ENCODE data around the gene ERGIC3. TPM values are rescaled to one million over a fixed set of nuclear protein-coding genes. Genes with fewer than 3 reads are reported as not detected.

The ERGIC3 gene
- total and polyA plus RNA-seq, 2 of the 4 experiments (the other 2 are of a cell fraction): 434 to 438 TPM

DNA sequence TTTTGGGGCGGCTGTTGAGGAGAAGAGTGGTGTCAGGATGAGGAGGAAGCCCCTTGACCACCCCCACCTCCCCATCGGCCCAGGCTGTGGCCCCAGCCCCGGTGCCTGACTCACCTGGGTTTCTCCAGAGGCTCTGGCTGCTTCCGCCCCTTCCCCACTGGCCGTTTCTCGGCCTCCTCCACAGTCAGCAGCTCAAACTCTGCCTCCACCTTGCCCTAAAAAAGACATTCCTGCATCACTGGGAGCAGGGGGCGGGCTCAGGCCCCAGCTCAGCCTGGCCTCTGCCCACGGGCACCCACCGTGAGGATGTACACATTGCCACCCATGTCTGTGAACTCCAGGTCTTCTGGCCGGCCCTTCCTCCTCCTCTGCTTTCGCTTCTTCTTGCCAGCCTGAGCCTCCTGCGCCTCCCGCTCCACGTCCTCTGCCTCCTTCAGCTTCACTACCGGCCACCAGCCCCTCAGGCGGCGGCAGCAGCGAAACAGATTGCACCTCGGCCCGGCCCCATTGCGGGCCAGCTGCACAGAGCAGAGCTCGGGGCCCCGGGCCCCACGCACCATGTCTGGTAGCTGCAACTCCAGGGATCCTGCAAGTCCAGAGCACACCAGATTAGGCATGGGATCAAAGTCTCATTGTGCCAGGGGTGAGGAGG lies 17.3 kb downstream of the ERGIC3 start:
- H2BK15ac ChIP-seq (ENCODE audit: low read depth, low read length): no peak overlapping the region
- no peak overlapping the region for H2AK5ac ChIP-seq (ENCODE audit: low read depth, low read length)
- no peak overlapping the region for H3K14ac ChIP-seq (replicated peaks; ENCODE audit: low read depth, low read length)
- no peak overlapping the region for H3K9ac ChIP-seq (ENCODE audit: low read depth, low read length)
- H4K20me1 ChIP-seq (ENCODE audit: insufficient read depth, low read length): peaks cover 5% of the 10 kb centered on the region; the same call in 1 of the 2 replicates
- H4K91ac ChIP-seq (ENCODE audit: insufficient read depth, low read depth, low read length): no peak overlapping the region
- no peak overlapping the region for H2AK9ac ChIP-seq (replicated peaks; ENCODE audit: low read depth, low read length, poor library complexity)
- ChIA-PET CTCF (no interaction called here), POLR2A (ENCODE audit: unreplicated experiment) (no interaction called here)
- peaks cover 48% of the 10 kb centered on the region for H3K36me3 ChIP-seq (ENCODE audit: control insufficient read depth, insufficient read depth, low read length)
- H3K56ac ChIP-seq (ENCODE audit: extremely low read depth, insufficient read depth, low read length): no peak overlapping the region
- no peak overlapping the region for H3K4ac ChIP-seq (ENCODE audit: low read depth, low read length)
- in situ Hi-C loops (cut with MboI; ENCODE audit: low sequenced_read_pairs): no loop called here
- BruUV-seq (replicated peaks): no TSS peak
- H3K9me3 ChIP-seq (ENCODE audit: control insufficient read depth, insufficient read depth, low read length): no peaks in the 10 kb centered on the region
- no peak overlapping the region for H3K27ac ChIP-seq (ENCODE audit: insufficient read depth, low read length)
- no peak overlapping the region for H2BK20ac ChIP-seq (ENCODE audit: low read depth, low read length)
- intact Hi-C loops (cut with micrococcal nuclease): no loop called here
- H2AFZ ChIP-seq (replicated peaks; ENCODE audit: low read length, poor library complexity): no peak overlapping the region
- no peak overlapping the region for H4K8ac ChIP-seq (ENCODE audit: low read depth in 2 of 2, low read length in 2 of 2)
- H2BK120ac ChIP-seq (ENCODE audit: low read depth, low read length): no peak overlapping the region
- H3K9me1 ChIP-seq (ENCODE audit: insufficient read depth, low read length): peaks cover 5% of the 10 kb centered on the region; the same call in 1 of the 2 replicates
- no peak overlapping the region for H3K23ac ChIP-seq (ENCODE audit: low read depth, low read length)
- DNase-seq (no peak), ATAC-seq (ENCODE audit: low read depth) (no peak)
- H2BK5ac ChIP-seq (ENCODE audit: low read depth, low read length, poor library complexity, severe bottlenecking): no peak overlapping the region
- no peak overlapping the region for H3K18ac ChIP-seq (ENCODE audit: low read depth, low read length)
- H3K27me3 ChIP-seq (ENCODE audit: control insufficient read depth, insufficient read depth, low read length): no peaks in the 10 kb centered on the region
- no peak overlapping the region for H4K5ac ChIP-seq (ENCODE audit: low read depth, low read length)
- no peak overlapping the region for H3K4me2 ChIP-seq (ENCODE audit: low read depth, low read length)
- no peaks in the 10 kb centered on the region; a peak in 1 of 4 replicates for H3K79me1 ChIP-seq (ENCODE audit: low read depth in 1 of 2, low read length in 2 of 2)
- H3K4me1 ChIP-seq (ENCODE audit: control insufficient read depth, insufficient read depth, low read length): peaks cover 2% of the 10 kb centered on the region
- no peak for TF ChIP-seq FOS (IDR thresholded peaks at IDR 0.05; ENCODE audit: low read depth, low read length)
- TF ChIP-seq RFX5 (IDR thresholded peaks at IDR 0.05; ENCODE audit: low read depth, low read length): no peak
- TF ChIP-seq NFE2L2 (IDR thresholded peaks at IDR 0.05; ENCODE audit: low read depth, low read length): no peak
- TF ChIP-seq MXI1 (IDR thresholded peaks at IDR 0.05; ENCODE audit: borderline replicate concordance, low read depth, low read length): no peak
- TF ChIP-seq MAFK (IDR thresholded peaks at IDR 0.05; ENCODE audit: low read depth, low read length): no peak
- no peak for TF ChIP-seq BHLHE40 (IDR thresholded peaks at IDR 0.05; ENCODE audit: low read depth, low read length)
- no peak for TF ChIP-seq POLR2A (IDR thresholded peaks at IDR 0.05; ENCODE audit: low read depth, low read length)
- TF ChIP-seq, protein P1, sequence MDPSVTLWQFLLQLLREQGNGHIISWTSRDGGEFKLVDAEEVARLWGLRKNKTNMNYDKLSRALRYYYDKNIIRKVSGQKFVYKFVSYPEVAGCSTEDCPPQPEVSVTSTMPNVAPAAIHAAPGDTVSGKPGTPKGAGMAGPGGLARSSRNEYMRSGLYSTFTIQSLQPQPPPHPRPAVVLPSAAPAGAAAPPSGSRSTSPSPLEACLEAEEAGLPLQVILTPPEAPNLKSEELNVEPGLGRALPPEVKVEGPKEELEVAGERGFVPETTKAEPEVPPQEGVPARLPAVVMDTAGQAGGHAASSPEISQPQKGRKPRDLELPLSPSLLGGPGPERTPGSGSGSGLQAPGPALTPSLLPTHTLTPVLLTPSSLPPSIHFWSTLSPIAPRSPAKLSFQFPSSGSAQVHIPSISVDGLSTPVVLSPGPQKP (IDR thresholded peaks at IDR 0.05; ENCODE audit: borderline replicate concordance, low read depth, low read length): no peak
- TF ChIP-seq CTCF (conservative IDR thresholded peaks at IDR 0.05; ENCODE audit: low read depth, low read length): no peak
- no peak for TF ChIP-seq CHD1 (IDR thresholded peaks at IDR 0.05; ENCODE audit: low read depth, low read length)
- TF ChIP-seq CEBPB (IDR thresholded peaks at IDR 0.05; ENCODE audit: low read depth, low read length): no peak
- TF ChIP-seq, protein P2, sequence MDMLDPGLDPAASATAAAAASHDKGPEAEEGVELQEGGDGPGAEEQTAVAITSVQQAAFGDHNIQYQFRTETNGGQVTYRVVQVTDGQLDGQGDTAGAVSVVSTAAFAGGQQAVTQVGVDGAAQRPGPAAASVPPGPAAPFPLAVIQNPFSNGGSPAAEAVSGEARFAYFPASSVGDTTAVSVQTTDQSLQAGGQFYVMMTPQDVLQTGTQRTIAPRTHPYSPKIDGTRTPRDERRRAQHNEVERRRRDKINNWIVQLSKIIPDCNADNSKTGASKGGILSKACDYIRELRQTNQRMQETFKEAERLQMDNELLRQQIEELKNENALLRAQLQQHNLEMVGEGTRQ (IDR thresholded peaks at IDR 0.05; ENCODE audit: low read depth, low read length): no peak
- dilution Hi-C loops (cut with HindIII; ENCODE audit: low sequenced_read_pairs, unreplicated experiment): no loop called here
- H3K4me3 ChIP-seq (ENCODE audit: insufficient read depth, low read depth, low read length): no peak overlapping the region
- 91% methylated on average over 9 of the region's 24 CpGs; no CpG with 5 or more reads in 1 of the 2 experiments for WGBS, 2 experiments (ENCODE audit: extremely low coverage in 2 of 2, insufficient read length in 1 of 2)

All from IMR-90 (cell line).